ENCODE measurements around the gene AKT3.

- TF ChIP-seq, protein P1, sequence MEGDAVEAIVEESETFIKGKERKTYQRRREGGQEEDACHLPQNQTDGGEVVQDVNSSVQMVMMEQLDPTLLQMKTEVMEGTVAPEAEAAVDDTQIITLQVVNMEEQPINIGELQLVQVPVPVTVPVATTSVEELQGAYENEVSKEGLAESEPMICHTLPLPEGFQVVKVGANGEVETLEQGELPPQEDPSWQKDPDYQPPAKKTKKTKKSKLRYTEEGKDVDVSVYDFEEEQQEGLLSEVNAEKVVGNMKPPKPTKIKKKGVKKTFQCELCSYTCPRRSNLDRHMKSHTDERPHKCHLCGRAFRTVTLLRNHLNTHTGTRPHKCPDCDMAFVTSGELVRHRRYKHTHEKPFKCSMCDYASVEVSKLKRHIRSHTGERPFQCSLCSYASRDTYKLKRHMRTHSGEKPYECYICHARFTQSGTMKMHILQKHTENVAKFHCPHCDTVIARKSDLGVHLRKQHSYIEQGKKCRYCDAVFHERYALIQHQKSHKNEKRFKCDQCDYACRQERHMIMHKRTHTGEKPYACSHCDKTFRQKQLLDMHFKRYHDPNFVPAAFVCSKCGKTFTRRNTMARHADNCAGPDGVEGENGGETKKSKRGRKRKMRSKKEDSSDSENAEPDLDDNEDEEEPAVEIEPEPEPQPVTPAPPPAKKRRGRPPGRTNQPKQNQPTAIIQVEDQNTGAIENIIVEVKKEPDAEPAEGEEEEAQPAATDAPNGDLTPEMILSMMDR (IDR thresholded peaks at IDR 0.05), result no peak
- TF ChIP-seq EZH2phosphoT487 (IDR thresholded peaks at IDR 0.05), result no peak
Observed at GRCh38 chr1:243837907-243838535, 12.0 kb downstream of the AKT3 start.

Measured in neural progenitor cell (in vitro differentiated cells).